Esophagus muscularis mucosa (tissue), 3 donors: Measurements from ENCODE around the gene MGAT4B.

Experiments used
- CTCF ChIP-seq, 3 experiments: fragments of 200-600 bp in 2 of 3; fragments of 450-650 bp in 1 of 3; sonication (generic) in 2 of 3; IDR thresholded peaks; one replicate each; pipeline ENCODE4 v1.5.1; 2017 to 2019; ENCODE audit warnings: antibody characterized with exemption in 3 of 3, mild to moderate bottlenecking in 2 of 3, moderate library complexity in 1 of 3
- POLR2A ChIP-seq: fragments of 450-650 bp; IDR thresholded peaks from one replicate; pipeline ENCODE4 v1.6.1; 2017; ENCODE audit warnings: antibody characterized with exemption, moderate library complexity, mild to moderate bottlenecking, low read depth

GRCh38 chr5:179840766-179841165 is 34.1 kb upstream of the MGAT4B start:
- TF ChIP-seq CTCF (IDR thresholded peaks at IDR 0.05) (no peak), POLR2A (no peak)
